22Rv1 (cell line): ENCODE measurements around the gene ITPRIPL1.

Source experiments
- H3K27ac ChIP-seq: fragments of 450-650 bp; 2 replicates; pipeline ENCODE4 v1.5.1; 2017
- ZFX ChIP-seq: fragments of 450-650 bp; IDR thresholded peaks from 2 replicates; pipeline ENCODE4 v1.6.1; 2017; ENCODE audit warnings: antibody characterized with exemption, borderline replicate concordance
- TF ChIP-seq, protein P1 (sequence below): fragments of 450-650 bp; IDR thresholded peaks from 2 replicates; pipeline ENCODE4 v1.5.1; 2017; ENCODE audit warnings: mild to moderate bottlenecking

The ITPRIPL1 gene

DNA sequence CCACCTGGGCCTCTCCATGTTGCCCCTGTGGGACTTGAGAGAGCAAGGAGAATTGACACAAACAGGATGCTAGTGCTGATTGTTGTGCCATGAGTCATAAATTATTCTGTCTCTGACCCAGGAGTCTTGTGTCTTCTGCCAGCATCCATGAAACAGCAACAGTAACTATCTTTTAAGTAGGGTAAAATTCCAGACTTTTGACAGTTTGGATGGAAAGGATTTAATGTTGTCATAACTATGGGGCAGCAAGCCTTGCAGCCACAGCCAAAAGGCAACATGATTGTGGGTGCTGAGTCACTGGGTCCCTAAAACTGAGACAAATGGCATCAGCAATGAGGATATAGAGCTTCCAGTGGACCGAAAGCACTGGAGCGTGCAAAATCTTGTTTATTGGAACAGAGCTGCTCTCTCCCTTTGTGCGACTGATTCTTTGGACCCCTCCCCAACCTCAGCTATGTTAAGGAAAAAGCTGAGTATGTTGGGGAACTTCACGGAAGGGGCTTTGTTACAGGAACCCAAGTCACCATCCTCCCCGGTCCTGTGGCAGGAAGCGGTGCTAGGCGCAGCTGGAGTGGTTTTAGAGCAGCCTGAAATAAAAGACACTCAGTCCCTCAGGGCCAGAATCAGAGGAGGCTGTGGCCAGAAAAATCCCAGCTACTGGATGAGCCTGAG is 9.6 kb upstream of the ITPRIPL1 start:
- H3K27ac ChIP-seq = no peak overlapping the region
- no peak for TF ChIP-seq ZFX
- TF ChIP-seq, protein P1, sequence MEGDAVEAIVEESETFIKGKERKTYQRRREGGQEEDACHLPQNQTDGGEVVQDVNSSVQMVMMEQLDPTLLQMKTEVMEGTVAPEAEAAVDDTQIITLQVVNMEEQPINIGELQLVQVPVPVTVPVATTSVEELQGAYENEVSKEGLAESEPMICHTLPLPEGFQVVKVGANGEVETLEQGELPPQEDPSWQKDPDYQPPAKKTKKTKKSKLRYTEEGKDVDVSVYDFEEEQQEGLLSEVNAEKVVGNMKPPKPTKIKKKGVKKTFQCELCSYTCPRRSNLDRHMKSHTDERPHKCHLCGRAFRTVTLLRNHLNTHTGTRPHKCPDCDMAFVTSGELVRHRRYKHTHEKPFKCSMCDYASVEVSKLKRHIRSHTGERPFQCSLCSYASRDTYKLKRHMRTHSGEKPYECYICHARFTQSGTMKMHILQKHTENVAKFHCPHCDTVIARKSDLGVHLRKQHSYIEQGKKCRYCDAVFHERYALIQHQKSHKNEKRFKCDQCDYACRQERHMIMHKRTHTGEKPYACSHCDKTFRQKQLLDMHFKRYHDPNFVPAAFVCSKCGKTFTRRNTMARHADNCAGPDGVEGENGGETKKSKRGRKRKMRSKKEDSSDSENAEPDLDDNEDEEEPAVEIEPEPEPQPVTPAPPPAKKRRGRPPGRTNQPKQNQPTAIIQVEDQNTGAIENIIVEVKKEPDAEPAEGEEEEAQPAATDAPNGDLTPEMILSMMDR = no peak

DNA sequence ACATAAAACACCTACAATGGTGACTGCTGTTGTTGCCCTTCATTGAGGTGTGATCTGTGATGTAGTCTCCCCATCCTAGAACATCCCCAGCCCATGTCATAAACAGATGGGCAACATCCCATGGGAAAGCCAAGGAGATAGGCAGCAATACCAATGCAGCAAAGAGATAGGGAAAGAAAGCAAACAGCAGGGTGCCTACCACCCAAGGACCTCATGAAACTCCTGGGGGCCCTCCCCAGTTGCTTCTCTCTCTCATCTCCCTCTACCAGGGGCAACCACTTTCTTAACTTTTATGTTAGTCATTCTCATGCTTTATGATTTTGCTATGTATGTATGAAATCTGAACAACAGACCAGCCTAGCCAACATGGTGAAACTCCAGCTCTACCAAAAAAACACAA is 8.1 kb upstream of the ITPRIPL1 start:
- H3K27ac ChIP-seq = no peak overlapping the region
- TF ChIP-seq ZFX = no peak
- TF ChIP-seq, protein P1 = no peak

DNA sequence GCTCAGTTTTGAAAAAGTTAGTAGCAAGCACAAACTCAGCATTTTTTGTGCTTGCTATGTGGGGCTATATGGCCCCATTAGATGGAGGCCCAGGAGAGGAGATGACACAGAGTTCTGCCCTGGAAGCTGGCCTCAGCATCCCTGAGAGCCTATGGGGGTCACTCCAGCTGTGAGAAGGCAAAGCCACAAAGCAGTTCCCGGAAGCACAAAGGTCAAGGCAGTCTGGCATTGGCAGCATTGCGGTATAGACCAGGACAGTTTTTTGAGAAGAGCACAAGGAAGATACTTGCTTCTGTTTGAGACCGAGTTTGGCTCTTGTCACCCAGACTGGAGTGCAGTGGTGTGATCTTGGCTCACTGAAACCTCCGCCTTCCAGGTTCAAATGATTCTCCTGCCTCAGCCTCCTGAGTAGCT is 7.5 kb upstream of the ITPRIPL1 start:
- no peak overlapping the region for H3K27ac ChIP-seq
- no peak for TF ChIP-seq ZFX

DNA sequence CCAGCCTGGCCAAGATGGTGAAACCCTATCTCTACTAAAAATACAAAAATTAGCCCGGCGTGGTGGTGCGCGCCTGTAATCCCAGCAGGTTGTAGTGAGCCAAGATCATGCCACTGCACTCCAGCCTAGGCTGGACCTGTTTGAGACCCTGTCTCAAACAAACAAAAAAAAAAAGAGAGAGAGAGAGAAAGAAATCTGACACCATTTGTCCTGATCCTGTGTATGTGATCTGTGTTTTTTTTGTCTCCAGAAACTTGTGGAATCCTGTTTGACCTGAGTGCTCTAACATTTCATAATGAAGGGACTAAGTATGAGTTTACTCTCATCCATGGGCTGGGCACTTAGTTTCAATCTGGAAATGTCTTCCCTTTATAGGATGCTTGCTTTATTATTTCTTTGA is 6.4 kb upstream of the ITPRIPL1 start:
- TF ChIP-seq, protein P1 = no peak
- TF ChIP-seq ZFX = no peak
- H3K27ac ChIP-seq = no peak overlapping the region

DNA sequence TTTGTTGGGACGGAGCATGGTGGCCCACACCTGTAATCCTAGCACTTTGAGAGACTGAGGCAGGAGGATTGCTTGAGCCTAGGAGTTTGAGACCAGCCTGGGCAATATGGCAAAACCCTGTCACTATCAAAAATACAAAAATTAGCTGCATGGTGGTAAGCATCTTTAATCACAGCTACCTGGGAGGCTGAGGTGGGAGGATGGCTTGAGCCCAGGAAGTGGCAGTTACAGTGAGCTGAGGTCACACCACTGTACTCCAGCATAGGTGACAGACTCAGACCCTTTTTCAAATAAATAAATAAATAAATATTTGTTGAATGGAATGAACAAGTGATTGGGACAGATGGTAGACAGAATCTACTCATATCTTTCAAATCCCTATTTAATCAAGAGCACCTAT is 5.7 kb upstream of the ITPRIPL1 start:
- H3K27ac ChIP-seq = no peak overlapping the region
- TF ChIP-seq, protein P1 = no peak
- no peak for TF ChIP-seq ZFX

DNA sequence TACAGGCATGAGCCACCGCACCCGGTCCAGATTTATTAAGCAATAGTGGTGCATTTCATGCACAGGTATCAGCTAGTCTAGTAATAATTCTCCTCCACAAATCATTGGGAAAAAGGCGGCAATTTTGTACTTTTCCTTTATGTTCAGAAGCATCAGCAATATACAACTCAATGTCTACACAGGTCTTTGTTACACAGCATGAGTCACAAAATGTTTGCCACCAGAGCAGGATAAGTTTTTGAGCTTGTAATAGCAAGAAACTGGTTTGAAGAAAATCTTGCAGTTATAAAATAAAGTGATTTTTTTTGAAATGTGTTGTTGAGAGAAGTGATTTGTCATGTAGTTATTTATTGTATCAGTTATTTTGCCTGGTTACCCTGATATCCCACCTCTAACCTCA is 4.8 kb upstream of the ITPRIPL1 start:
- TF ChIP-seq ZFX = no peak
- TF ChIP-seq, protein P1 = no peak
- no peak overlapping the region for H3K27ac ChIP-seq

DNA sequence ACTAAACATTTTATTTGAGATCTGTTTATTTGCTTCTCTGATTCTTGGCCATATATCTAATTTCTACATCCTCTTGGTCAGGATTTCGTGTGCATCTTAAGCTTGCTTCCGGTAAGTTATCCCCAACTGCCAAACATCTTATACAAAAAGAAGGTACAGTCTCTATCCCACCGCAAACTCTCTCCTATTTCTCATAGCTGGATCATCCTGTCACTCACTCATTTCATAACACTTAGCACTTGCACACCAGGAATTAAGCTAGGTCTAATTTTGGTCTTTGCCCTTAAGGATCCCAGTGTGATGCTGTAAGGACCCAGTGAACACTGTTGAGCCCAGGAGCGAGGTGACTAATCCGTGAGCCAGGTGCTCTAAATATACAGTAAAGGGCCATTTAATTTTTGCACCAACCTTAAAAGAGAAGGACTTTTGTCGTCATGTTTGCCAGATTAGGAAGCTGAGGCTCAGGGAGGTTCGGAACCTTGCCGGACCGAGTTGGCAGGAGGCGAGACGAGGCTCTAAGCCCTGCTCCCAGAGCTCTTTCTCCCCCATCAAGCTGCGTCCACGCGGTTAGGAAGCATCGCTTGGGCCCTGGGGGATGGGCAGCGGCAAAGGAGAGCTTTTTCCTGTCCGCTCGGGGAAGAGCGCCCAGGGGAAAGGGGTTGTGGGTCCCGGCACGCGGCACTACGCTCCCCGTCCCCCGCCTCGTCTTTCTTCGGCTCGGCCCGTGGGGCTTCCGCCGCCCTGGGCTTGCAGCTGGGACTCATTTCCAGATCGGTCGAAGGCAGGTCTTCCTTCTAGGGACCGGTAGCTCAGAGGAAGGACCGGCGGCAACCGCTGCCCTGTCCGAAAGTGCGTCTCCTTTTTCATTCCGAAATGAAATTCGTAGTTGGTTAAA is 4.1 kb upstream of the ITPRIPL1 start:
- H3K27ac ChIP-seq = no peak overlapping the region

More for the DNA sequence above, 4.1 kb upstream of the ITPRIPL1 start:
- TF ChIP-seq, protein P1 = no peak
- no peak for TF ChIP-seq ZFX
